Colonic mucosa (tissue), 4 donors: ENCODE results near the gene PNMA6E. TPM values are rescaled to one million over a fixed set of nuclear protein-coding genes. Genes with fewer than 3 reads are reported as not detected.

Source experiments
- DNase-seq: peaks from one replicate; pipeline ENCODE4 v3.0.0-alpha.2; 2020
- H3K27ac ChIP-seq: fragments of 200-600 bp; one replicate; pipeline ENCODE4 v1.8.0; 2021
- H3K27me3 ChIP-seq: fragments of 200-600 bp; one replicate; pipeline ENCODE4 v1.8.0; 2021
- H3K36me3 ChIP-seq: fragments of 200-600 bp; one replicate; pipeline ENCODE4 v1.8.0; 2021
- H3K4me1 ChIP-seq: fragments of 200-600 bp; one replicate; pipeline ENCODE4 v1.8.0; 2021; ENCODE audit warnings: mild to moderate bottlenecking
- H3K4me3 ChIP-seq: fragments of 200-600 bp; one replicate; pipeline ENCODE4 v1.8.0; 2021
- H3K9ac ChIP-seq, 2 donors: one replicate each; pipeline ENCODE4 v1.7.0; 2013; ENCODE audit warnings: control low read depth in 2 of 2, low read depth in 2 of 2, low read length in 2 of 2
- H3K9me3 ChIP-seq: fragments of 200-600 bp; one replicate; pipeline ENCODE4 v1.8.0; 2021
- CTCF ChIP-seq: fragments of 200-600 bp; IDR thresholded peaks from one replicate; pipeline ENCODE4 v1.8.0; 2022; ENCODE audit warnings: antibody characterized with exemption, mild to moderate bottlenecking
- intact Hi-C: fragments of 100-400 bp; cut with DNase I; formaldehyde crosslinking; loops from one replicate; pipeline ENCODE4 v1.14.1; 2022
- total RNA-seq, 2 donors: library from RNA; stranded (reverse); fragmentation: NEBNext Ultra II Directional in 1 of 2; extraction: Animal tissue kit (Norgen Biotek cat#: 25700) in 1 of 2; gene quantifications; one replicate each; pipeline ENCODE4 v1.2.1, GENCODE V29; 2021
- donor health status: healthy.
- donor health status: DM: no; HTN: no; CAD: no.
- donor health status: DM: no; HTN: no; CAD: no.

PNMA6E gene
- total RNA-seq, 2 donors from 2014 or later = not detected

- H3K36me3 ChIP-seq = no peaks in the 10 kb centered on the region
- DNase-seq = no peak
- H3K4me1 ChIP-seq = no peaks in the 10 kb centered on the region
- H3K4me3 ChIP-seq = no peak overlapping the region
- no peak overlapping the region for H3K27ac ChIP-seq
- H3K27me3 ChIP-seq = no peaks in the 10 kb centered on the region
- TF ChIP-seq CTCF = no peak
- no peak overlapping the region for H3K9ac ChIP-seq
- intact Hi-C loops = no loop called here
- no peaks in the 10 kb centered on the region for H3K9me3 ChIP-seq
Measured at GRCh38 chrX:153445106-153445855, 44.1 kb upstream of the PNMA6E start.

- H3K4me1 ChIP-seq = no peaks in the 10 kb centered on the region
- TF ChIP-seq CTCF = no peak
- no peak overlapping the region for H3K27ac ChIP-seq
- DNase-seq = no peak
- no peaks in the 10 kb centered on the region for H3K36me3 ChIP-seq
- no peak overlapping the region for H3K4me3 ChIP-seq
- H3K27me3 ChIP-seq = no peaks in the 10 kb centered on the region
- no peaks in the 10 kb centered on the region for H3K9me3 ChIP-seq
- H3K9ac ChIP-seq = no peak overlapping the region
- intact Hi-C loops = loop anchor here (5.0 kb wide), 1 partner anchor 417 kb away; no protein-coding TSS in a partner anchor
Measured at GRCh38 chrX:153444333-153445011, 43.3 kb upstream of the PNMA6E start.

- no peak for DNase-seq
- no peak for TF ChIP-seq CTCF
- Histone ChIP-seq H3K27me3 (no peaks in the 10 kb centered on the region), H3K4me1 (no peaks in the 10 kb centered on the region), H3K27ac (no peak overlapping the region), H3K9me3 (no peaks in the 10 kb centered on the region), H3K4me3 (no peak overlapping the region), H3K9ac (no peak overlapping the region), H3K36me3 (no peaks in the 10 kb centered on the region)
- intact Hi-C loops = loop anchor here (5.0 kb wide), 1 partner anchor 416 kb away; no protein-coding TSS in a partner anchor
Measured at GRCh38 chrX:153443476-153444332, 42.6 kb upstream of the PNMA6E start.

DNA sequence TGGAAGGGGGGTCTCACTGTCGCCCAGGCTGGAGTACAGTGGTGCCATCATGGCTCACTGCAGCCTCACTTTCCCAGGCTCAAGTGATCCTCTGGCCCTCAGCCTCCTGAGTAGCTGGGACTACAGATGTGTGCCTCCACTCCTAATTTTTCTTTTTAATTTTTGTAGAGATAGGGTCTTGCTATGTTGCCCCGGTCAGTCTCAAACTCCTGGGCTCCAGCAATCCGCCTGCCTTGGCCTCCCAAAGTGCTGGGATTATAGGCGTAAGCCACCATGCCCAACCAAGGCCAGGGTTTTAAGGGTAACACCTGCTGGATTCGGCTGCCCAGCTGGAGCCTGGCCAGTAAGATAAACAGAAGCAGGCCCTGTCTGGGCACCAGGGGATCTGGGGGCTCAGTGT lies 41.3 kb upstream of the PNMA6E start:
- H3K4me1 ChIP-seq = no peaks in the 10 kb centered on the region
- no peak for DNase-seq
- H3K27me3 ChIP-seq = no peaks in the 10 kb centered on the region
- H3K4me3 ChIP-seq = no peak overlapping the region
- H3K9ac ChIP-seq = no peak overlapping the region
- intact Hi-C loops = loop anchor here (5.0 kb wide), 1 partner anchor 415 kb away; no protein-coding TSS in a partner anchor
- H3K27ac ChIP-seq = no peak overlapping the region
- TF ChIP-seq CTCF = no peak
- H3K36me3 ChIP-seq = no peaks in the 10 kb centered on the region
- no peaks in the 10 kb centered on the region for H3K9me3 ChIP-seq

DNA sequence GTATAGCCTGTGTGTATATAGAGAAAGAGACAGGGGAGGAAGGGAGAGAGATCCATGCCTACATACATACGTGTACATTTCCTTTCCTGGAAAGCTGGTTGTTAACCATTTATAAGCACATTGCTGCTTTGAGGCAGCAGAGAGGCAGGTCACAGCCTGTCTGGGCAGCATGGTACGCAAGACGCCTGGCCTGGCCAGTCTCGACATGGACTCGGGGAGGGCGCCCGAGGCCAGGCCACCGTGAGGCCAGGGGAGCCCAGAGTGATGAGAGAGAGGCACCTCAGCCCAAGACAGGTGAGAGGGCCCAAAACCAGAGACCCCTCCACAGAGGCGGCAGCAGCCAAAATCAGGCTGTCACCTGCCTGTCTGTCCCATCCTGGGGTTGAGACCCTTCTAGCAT lies 40.8 kb upstream of the PNMA6E start:
- intact Hi-C loops = loop anchor here (5.0 kb wide), 1 partner anchor 415 kb away; no protein-coding TSS in a partner anchor
- no peaks in the 10 kb centered on the region for H3K4me1 ChIP-seq
- no peaks in the 10 kb centered on the region for H3K36me3 ChIP-seq
- no peak for DNase-seq
- TF ChIP-seq CTCF = no peak
- no peaks in the 10 kb centered on the region for H3K9me3 ChIP-seq
- no peak overlapping the region for H3K4me3 ChIP-seq
- no peak overlapping the region for H3K9ac ChIP-seq
- no peak overlapping the region for H3K27ac ChIP-seq
- no peaks in the 10 kb centered on the region for H3K27me3 ChIP-seq
